Eye (tissue), 1 donor: Measurements from ENCODE around the gene ETS1.
"Not testable (repeated sequence)": the region's sequence is repeated elsewhere in the genome, so short reads cannot be mapped to it uniquely, and the experiment has no call there.

Experiments used
- DNase-seq: peaks from one replicate; pipeline ENCODE4 v3.0.0-alpha.2; 2015

The ETS1 gene

DNA sequence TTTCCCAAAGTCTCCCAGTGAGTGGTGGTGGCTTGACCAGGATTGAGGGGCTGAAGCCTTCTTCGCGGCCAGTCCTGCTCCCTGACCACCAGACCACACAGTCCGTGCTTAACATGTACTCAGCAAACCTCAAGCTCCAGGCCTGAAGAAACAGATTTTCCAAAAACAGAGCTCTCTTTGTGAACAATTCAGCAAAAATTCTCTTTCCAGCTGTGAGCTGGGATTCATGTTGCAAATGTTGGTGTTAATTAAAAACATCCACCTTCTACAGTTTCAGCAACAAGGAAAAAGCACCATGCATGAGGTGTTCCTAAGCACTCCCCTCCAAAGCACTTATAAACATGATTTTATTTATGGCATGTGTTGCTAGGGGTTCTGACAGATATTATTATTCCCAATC lies 129.5 kb downstream of the ETS1 start:
- no peak for DNase-seq

DNA sequence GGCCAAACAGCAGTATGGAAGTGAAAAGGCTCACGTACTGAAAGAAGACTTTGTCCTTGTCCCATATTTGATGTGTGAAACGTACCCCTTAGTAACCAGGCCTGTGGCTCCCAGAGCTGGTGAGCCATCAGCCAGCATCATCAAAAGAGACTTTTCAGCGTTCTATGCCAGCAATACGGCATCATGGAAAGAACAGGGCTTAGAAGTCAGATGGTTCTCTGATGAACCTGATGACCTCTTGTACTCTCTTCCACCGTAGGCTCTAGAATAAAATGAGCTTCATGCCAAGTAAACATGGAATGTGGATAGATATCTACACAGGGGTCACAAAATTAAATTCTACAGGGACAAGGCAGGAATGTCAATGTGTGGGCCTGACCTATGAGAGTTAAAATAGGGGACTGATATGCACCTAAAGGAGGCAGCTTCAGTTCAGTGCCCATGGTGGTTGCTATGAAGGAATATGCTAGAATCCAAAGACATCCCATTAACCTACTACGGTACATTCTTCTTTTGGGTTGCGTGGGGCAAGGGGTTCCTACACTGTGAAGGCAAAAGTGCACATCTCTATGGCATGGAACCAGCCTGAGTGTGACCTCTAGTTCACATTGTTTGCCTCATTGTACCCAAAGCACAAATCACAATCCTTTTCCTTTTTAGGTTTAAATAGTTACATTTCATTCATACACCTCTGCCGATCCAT lies 130.6 kb downstream of the ETS1 start:
- no peak for DNase-seq

DNA sequence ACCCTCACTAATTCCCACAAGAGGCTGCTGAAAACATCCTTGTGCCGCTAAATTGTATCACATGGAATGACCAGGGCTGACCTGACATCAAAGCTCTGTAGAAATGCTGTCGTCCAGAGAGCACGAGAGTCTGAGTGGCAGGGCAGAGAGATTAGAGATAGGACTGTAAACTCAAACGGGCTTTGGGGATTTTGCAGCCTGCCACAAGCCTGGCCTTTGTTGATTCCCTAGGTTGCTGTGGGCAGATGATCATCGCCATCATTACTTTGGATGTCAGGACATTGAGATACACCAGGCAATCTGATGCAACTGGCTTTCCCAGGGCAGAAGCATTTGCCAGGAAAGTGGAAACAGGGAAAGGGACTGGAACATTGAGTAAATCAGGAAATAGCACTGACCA lies 131.6 kb downstream of the ETS1 start:
- DNase-seq, result no peak

DNA sequence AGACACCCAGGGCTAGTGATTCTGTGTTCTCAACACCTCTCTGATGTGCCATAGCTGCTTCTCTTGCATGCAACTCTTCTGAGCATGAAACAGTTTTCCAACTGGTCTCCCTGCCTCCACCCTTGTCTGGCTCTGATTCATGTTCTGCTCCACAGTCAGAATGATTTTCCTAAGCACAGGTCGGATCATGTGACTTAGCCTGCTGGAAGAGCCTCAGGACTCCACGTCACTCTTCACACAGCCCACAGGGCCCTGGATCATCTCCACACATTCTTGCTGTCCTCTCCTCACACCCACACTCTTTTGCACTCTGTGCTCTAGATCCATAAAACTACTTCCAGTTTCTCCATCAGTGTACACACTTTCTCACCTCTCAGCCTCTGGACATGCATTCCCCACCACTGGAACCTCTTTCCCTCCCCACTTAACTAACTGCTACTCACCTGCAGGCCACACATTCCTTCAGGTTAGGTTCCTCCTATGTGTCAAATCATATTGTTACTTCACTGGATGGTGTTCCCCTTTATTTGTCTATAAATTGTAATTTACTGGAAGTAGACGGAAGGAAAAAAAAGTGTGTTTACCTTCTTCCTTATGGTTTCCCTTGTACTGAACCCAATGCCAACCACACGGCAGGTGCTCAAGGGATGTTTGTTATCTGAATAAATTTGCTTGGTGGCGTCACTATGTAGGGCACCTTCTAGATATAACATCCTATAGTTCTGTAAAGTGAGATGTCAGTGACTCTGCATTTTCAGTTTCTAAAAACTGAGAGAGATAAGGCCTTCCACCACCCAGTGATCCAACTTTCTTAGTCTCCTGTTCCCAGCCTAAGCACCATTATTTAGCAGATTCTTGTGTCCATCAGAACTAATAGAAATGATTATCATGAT lies 133.7 kb downstream of the ETS1 start:
- no peak for DNase-seq

DNA sequence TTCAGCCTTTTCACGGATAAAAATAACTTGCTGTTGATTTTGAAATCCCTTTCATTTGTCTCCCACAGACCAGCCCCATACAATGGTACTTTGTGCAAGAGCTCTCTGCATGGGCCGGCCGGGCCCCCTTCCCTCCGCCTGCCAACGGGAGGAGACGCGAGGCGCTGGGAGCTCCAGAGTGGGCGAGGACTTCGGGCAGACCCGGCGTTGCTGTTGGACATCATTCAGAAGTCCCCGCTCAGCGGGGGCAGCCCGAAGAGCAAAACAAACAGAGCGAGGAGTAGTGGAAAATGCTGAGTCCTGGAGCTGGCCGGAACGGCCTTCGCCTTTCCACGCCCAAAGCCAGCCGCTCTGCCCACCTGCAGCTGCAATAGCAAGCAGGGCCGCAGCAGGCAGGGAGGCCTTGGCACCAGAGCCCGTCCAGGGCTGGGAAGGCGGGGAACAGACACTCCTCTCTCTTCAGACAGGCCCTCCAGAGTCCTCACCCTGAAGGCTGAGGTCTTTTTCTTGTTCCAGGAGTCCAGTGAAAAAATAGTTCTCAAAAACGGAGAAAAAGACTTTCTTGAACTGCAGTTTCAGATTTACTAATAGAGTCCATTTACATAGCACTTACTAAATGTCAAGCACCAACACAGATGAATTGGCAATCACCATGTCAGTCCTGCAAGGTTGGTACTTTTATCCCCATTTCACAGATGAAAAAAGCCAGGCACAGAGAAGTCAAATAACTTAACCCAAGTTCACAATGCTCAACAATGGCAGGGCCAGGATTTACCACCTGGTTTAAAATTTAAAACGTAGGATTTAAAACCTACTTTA lies 135.5 kb downstream of the ETS1 start:
- DNase-seq, result peak; percentile 53

DNA sequence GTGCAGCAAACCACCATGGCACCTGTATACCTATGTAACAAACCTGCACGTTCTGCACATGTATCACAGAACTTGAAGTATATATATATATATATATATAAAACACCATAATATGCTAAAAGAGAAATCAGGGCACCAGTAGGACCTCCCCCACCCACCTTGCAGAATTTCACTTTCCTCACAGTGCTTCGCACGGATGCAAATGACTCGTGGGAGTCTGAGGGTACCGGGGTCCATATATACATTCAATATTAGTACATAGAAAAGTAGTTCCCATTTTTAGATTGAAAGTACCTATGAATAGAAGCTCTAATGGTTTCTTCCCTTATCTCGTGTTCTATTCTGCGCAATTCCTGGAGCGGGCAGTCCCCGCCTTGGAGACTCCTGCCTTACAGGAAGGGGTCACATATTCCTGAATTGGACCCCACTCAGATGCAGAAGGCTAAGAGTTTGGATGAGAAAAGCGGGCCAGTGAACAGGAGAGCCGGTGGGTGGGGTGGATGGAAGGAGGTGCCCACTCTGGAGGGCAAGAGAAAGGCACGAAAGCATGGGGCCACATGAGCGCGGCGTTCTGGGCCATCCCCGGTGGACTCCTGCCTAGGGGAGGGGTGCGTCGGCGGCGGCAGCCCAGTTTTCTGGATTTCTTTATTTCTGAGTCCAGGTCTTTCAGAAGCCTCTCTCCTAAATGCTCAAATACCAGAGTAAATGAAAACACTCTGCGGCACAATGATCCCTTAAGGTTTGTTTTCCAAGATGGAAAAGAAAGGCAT lies 136.3 kb downstream of the ETS1 start:
- DNase-seq, result no peak

DNA sequence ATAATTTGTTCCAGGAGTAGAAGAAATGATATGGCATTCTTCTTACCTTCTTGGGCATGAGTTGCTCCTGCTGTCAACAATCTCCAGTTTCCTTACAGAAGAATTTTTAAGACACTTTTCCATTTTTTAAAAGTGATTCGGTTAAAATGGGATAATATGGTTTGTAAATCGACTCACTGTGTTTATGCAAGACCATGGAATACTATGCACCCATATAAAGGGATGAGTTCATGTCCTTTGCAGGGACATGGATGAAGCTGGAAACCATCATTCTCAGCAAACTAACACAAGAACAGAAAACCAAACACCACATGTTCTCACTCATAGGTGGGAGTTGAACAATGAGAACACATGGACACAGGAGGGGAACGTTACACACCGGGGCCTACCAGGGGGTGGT lies 136.9 kb downstream of the ETS1 start:
- not testable (repeated sequence) for DNase-seq

DNA sequence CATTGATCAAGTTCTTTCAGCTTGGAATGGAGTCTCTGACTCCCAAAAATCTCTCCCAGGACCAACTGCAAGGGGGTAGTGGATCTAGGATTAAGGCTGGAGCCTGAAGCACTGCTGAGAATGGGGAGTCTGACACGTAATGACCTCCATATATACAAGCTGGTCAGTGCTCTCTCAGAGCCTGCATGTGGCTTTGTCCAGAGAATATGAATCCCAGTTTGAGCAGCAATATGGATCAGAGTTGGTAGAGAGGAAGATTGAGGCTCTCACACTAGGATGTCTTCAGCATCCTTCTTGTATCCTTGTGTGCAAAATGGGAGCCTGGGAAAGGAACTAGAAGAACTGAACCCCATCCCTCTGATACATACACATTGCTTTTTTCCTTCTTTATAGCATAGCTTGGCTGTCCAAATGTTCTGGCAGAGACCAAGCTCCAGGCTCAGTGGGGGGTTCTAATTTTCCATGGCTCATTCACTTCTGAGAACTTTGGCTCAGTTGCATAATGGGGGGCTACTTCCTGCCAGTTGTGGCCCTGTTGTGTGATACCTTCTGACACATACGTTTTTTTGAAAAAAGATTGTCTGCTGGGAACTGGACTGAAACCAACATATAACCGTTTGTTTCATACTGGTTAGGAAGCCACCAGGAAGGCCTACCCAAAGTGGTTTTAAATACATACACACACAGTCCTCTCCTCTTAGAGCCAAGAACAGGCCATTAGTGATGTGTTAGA lies 138.2 kb downstream of the ETS1 start:
- no peak for DNase-seq

DNA sequence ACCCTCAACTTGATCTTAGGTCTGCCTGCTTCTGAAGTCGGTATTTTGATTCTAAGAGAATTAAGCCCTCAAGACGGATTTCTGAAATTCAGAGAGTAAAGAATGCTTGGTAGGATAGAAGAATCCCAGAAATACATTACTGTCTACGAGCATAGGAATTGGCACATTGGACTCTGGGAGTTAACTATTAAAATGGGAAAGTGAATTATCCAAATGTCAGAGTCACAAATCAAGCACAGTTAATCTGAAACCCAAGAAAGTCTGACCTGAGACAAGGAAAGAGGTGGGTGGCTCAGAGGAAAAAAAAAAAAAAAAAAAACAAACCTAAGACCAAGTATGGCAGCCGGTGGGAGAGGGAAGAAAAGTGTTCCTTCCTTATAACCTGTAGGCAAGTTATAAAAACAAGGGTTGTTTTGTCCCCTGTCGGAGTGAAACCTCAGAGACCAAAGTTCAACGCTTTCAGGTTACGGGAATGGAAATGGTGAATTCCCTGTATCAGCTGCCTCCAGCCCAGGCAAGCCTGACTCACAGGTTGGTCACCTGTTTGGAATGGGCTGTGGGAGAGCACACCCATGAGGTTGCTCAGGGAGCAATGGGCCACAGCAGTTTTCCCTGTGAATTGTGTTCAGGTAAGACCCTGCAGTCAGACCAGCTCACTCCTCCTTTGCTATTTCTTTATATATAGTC lies 139.0 kb downstream of the ETS1 start:
- DNase-seq, result no peak

DNA sequence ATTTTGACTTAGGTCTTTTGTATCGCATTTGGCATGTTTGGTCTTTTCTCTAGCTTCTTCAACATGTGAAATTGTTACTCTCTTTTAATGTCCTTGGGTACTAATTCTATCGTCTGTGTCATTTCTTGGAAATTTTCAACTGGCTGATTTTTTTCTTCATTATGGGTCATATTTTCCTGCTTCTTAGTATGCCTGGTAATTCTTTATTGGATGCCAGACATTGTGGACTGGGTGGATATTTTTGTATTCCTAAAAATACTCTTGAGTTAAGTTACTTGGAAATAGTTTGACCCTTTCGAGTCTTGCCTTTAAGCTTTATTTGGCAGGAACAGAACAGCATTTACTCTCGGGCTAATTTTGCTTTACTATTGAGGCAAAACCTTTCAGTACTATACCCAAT lies 140.1 kb downstream of the ETS1 start:
- DNase-seq, result no peak

DNA sequence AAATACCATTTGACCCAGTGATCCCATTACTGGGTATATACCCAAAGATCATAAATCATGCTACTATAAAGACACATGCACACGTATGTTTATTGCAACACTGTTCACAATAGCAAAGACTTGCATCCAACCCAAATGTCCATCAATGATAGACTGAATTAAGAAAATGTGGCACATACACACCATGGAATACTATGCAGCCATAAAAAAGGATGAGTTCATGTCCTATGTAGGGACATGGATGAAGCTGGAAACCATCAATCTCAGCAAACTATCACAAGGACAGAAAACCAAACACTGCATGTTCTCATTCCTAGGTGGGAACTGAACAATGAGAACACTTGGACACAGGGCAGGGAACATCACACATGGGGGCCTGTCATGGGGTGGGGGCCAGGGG lies 141.4 kb downstream of the ETS1 start:
- not testable (repeated sequence) for DNase-seq

DNA sequence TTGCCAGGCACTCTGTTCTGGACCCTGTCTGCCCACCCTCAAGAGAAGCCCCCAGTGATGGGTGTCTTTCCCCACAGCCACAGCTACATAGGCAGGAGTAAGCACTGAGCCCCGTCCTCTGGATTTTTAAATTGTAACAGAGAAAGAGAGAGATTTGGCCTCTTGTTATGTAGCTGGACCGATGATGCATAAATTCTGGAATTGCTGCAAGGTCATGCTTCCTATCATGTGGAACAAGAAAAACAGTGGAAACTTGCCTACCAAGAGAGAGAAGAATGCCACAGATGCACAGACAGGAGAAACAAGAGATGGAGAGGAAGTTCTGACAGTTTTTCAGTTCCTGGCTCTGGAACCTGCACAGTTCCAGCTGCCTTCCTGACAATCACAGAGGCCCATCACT lies 150.2 kb downstream of the ETS1 start:
- no peak for DNase-seq

DNA sequence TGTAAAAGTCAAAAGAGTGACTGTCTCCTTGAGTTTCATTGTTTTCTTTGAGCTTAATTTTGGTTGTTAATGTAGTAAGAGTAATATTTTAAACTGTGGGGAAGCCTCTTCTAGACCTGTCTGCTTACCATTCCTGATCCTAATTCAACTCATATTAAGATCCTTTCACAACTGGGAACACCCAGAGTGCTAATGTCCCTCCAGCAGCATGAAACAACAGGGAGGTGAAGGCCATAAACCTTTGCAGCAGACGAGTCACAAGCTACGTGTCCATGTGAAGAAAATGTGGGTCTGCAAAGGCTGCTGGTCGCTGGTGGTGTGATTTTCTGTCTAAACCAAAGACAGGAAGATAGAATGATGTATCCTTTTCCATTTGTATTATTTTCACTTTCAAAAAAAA lies 152.5 kb downstream of the ETS1 start:
- DNase-seq, result no peak

DNA sequence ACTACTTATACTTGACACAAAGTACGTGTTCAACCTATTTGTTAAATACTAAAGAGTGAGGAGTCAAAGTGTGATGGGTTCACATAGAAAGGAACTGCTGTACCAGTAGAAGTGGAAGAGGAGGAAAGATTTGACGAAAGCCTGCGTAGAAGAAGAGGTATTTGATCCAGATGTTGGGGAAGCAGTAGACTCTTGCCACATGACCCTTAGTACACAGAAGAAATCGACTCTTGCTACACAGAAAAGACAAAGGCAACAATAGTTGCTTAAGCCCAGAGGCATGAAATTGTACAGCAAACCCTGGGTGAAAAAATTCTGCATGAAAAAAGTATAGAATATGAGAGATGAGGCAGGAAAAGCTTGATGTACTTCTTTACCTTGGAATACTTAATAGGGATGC lies 152.9 kb downstream of the ETS1 start:
- DNase-seq, result no peak

DNA sequence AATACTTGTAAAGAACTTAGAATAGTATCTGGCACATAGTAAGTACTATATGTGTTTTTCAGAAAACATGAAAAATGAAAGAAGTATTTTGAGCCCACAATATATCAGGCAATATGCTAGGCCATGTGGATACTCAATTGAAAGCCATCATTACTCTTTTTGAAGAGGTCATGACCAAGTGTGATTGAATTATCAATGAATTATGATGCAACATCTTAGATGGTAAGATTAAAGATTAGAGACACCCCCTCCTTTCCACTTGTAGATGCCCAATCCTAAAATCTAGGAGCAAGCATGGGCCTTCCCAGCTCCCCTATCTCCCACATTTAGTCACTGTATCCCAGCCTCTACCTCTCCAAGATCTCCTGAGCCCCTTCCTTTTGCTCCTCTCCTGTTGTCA lies 154.4 kb downstream of the ETS1 start:
- no peak for DNase-seq

DNA sequence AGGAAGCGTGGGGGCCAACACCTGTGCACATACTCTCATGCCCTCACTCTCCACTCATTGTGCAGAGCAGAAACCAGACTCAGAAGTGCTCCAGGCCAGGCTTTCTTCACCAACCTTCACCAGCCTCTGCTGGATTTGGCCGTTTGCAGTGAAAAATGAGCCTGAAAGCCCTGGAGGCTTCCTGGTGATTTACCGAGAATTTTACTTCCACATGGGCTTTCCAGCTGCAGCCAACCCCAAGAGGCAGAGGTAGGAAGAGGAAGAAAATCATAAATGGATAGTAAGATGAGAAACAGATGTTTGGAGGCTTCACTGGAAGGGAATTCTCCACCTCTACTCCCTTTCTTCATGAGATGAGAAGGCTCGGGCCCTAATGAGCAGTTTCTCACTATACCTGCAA lies 155.4 kb downstream of the ETS1 start:
- no peak for DNase-seq

DNA sequence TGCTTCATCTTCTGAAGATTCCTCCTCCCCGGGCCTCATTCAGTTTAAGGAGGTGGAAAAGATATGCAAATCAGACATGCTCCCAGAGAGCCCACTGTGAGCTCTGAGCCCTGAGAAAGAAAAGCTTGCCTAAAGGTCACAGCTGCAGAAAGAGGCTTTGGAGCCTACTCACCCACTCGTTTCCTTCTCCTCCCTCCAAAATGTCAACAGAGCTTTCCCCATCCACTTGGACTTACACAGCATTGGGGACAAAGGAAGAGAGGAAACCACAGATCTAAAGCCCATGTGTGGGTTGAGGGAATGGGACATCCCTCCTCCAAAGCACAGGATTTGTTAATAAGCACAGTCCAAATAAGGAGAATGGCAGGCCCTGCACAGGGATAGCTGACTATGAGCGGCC lies 158.4 kb downstream of the ETS1 start:
- no peak for DNase-seq

DNA sequence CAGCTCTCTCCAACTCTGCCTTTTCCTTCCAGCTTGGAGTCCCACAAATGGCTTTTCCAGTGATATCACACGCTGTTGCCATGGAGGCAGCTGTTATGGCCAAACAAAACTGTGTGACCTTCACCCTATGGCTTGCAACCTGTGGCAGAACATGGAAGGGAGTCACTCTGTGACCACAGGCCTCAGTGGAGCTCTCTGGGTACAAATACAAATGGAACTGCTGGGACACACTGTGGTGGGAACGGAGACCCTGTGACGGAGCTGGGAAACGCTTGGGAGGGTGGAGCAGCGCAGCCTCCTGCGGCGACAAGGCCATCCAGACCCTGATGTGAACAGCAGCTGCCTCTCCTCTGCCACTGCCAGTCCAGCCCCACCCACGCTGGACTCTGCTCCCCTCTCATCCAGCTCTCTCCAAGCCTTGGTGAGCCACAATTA lies 162.5 kb downstream of the ETS1 start:
- peak; percentile 32 for DNase-seq

DNA sequence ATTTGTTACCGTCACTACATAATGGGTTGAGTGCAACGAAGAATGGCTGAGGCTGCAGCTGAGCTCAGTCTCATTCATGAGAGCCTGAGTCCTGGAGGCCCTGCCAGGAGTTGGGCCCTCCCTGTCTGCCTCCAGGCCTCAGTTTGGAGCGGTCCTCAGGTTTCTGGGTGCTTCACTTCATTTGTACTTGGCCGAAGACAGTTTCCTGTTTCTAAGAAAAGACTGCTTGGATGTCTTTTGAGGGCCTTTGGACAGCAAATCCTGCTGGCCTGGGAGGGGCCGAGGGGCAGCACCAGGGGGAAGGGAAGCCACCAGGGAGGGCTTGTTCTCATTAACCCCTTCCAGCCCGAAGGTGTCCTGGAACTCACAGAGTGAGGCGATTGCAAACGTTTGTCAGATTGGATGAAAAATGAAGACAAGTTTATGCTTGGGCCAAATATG lies 163.1 kb downstream of the ETS1 start:
- no peak for DNase-seq

DNA sequence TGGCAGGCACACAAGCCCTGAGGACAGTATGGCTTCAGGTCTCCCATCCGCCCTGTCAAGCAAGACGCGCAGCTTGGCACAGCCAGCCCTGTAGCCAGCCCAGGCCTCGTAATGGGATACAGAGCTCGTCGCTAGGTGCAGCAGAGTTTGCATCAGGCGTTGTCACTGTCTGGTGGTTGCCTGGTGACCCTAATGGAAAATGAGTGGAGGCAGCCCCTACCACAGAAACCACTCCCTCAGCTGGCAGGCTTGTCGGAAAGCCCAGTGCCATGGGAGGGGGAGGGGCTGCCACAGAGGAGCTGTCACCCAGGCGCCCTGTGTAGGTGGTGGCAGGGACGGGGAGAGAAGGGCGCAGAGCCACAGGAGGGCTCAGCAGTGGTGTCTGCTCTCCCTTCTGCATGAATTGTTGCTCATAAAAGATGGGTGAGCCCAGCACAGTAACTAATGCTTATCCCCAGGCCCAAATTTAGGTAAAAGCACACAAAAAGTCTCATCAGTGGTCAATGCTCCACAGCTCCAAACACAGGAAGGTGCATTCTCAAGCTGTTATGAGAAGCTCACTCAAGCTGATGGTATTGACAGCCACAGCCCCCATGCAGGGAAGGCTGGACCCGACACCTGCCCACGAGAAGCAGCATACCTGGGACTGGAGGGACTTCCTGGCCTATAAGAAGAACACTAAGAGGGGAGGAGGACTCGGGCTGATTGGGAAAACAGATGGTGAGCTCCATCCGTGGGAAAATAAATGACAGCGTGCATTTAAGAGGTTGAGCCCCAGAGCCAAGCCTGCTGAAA lies 164.6 kb downstream of the ETS1 start:
- peak; percentile 24 for DNase-seq
